A673 (cell line): ENCODE results near the gene ELL. TPM values are rescaled to one million over a fixed set of nuclear protein-coding genes. Genes with fewer than 3 reads are reported as not detected.
A peak's percentile ranks its signal among the peaks of the same experiment; 100 is the strongest.

Experiments
- BruUV-seq: library from RNA; stranded (reverse); fragments of 400-500 nt; replicated peaks from 2 replicates; lab custom pipeline; 2021; lab: Mats Ljungman, UMichigan
- CTCF ChIA-PET: fragments of 300-600 bp; sonication (Branson Sonifier 250); formaldehyde crosslinking; loops from one replicate; lab custom pipeline; 2022; ENCODE audit warnings: antibody characterized with exemption; lab: Charles Lee
- POLR2A ChIA-PET: fragments of 300-600 bp; sonication (Branson Sonifier 250); formaldehyde crosslinking; loops from one replicate; lab custom pipeline; 2022; ENCODE audit warnings: antibody characterized with exemption; ENCODE audit not compliant: low non-redundant PET; lab: Charles Lee
- DNase-seq: peaks from one replicate; pipeline ENCODE4 v3.0.0-alpha.2; 2015; ENCODE audit warnings: low spot score
- H3K27ac ChIP-seq: fragments of 200-600 bp; sonication (generic); 2 replicates; pipeline ENCODE4 v1.5.1; 2016; ENCODE audit warnings: mixed run types, low read depth, mild to moderate bottlenecking, mixed read lengths, antibody characterized with exemption, low read length; ENCODE audit not compliant: poor library complexity, severe bottlenecking
- H3K27me3 ChIP-seq: fragments of 200-600 bp; sonication (generic); replicated peaks from 2 replicates; pipeline ENCODE4 v1.6.1; 2017; ENCODE audit warnings: mixed run types, low read depth, mild to moderate bottlenecking, mixed read lengths, antibody characterized with exemption, low read length; ENCODE audit not compliant: insufficient read depth, poor library complexity
- H3K36me3 ChIP-seq: fragments of 200-600 bp; sonication (generic); 2 replicates; pipeline ENCODE4 v1.6.1; 2016; ENCODE audit warnings: mixed run types, mild to moderate bottlenecking, mixed read lengths, antibody characterized with exemption, low read length; ENCODE audit not compliant: insufficient read depth, poor library complexity, severe bottlenecking
- H3K4me1 ChIP-seq: fragments of 200-600 bp; sonication (generic); 2 replicates; pipeline ENCODE4 v1.6.1; 2017; ENCODE audit warnings: mixed run types, mild to moderate bottlenecking, mixed read lengths, antibody characterized with exemption, low read length; ENCODE audit not compliant: insufficient read depth, poor library complexity, severe bottlenecking
- H3K4me3 ChIP-seq: fragments of 200-600 bp; sonication (generic); 2 replicates; pipeline ENCODE4 v1.5.1; 2016; ENCODE audit warnings: low read depth, mixed run types, mild to moderate bottlenecking, mixed read lengths, low read length; ENCODE audit not compliant: poor library complexity, severe bottlenecking
- H3K9me3 ChIP-seq: fragments of 200-600 bp; sonication (generic); 2 replicates; pipeline ENCODE4 v1.6.1; 2016; ENCODE audit warnings: mixed run types, low read depth, mild to moderate bottlenecking, mixed read lengths, antibody characterized with exemption, low read length; ENCODE audit not compliant: poor library complexity, severe bottlenecking
- EZH2 ChIP-seq: fragments of 200-600 bp; sonication (generic); IDR thresholded peaks from 2 replicates; pipeline ENCODE4 v1.6.1; 2017; ENCODE audit warnings: borderline replicate concordance, low read depth, mild to moderate bottlenecking, mixed read lengths, antibody characterized with exemption, low read length; ENCODE audit not compliant: poor library complexity, severe bottlenecking
- intact Hi-C: fragments of 100-400 bp; cut with micrococcal nuclease; formaldehyde crosslinking; loops from one replicate; pipeline ENCODE4 v1.10.0; 2022; ENCODE audit not compliant: unreplicated experiment
- total RNA-seq: library from RNA; stranded (reverse); gene quantifications from 2 replicates; pipeline ENCODE4 v1.2.3, GENCODE V29; 2021
- TF ChIP-seq, protein P1 (sequence below): fragments of 300-800, 200-600 bp; sonication (generic); conservative IDR thresholded peaks from 2 replicates; pipeline ENCODE4 v1.5.1; 2017; ENCODE audit warnings: low read depth, mild to moderate bottlenecking, antibody characterized with exemption, low read length, moderate library complexity, mixed read lengths

The ELL gene
- total RNA-seq, 1 experiment from 2014 or later, result 16.4 TPM

DNA sequence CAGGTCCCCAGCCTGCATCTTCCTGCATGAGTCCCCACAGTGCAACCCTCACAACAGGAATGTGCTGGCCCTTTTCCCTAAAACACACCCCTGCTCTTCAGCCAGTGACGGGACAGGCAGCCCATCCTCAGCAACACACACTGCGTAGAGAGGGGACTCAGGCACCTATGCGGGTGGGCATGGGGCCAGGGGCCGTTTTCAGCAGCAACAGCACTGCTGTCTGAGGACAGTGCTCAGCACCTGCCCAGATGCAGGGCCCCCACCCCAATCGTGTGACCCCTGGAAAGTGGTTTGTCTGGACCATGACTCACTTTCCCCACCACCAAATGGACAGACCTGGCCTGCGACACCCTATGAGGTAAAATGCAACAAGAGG is 55.9 kb downstream of the ELL start:
- no peak overlapping the region for H3K4me3 ChIP-seq
- BruUV-seq, result no TSS peak
- intact Hi-C loops, result loop anchor here (5.0 to 10.0 kb wide), 4 partner anchors 129 to 519 kb away; partner anchors contain the start of genes COPE and DDX49
- ChIA-PET CTCF (no interaction called here), POLR2A (no interaction called here)
- peaks cover 8% of the 10 kb centered on the region for H3K4me1 ChIP-seq
- no peaks in the 10 kb centered on the region for H3K27me3 ChIP-seq
- no peak overlapping the region for H3K27ac ChIP-seq
- TF ChIP-seq, protein P1, sequence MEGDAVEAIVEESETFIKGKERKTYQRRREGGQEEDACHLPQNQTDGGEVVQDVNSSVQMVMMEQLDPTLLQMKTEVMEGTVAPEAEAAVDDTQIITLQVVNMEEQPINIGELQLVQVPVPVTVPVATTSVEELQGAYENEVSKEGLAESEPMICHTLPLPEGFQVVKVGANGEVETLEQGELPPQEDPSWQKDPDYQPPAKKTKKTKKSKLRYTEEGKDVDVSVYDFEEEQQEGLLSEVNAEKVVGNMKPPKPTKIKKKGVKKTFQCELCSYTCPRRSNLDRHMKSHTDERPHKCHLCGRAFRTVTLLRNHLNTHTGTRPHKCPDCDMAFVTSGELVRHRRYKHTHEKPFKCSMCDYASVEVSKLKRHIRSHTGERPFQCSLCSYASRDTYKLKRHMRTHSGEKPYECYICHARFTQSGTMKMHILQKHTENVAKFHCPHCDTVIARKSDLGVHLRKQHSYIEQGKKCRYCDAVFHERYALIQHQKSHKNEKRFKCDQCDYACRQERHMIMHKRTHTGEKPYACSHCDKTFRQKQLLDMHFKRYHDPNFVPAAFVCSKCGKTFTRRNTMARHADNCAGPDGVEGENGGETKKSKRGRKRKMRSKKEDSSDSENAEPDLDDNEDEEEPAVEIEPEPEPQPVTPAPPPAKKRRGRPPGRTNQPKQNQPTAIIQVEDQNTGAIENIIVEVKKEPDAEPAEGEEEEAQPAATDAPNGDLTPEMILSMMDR, result no peak
- TF ChIP-seq EZH2, result no peak
- H3K9me3 ChIP-seq, result no peaks in the 10 kb centered on the region
- H3K36me3 ChIP-seq, result no peaks in the 10 kb centered on the region
- DNase-seq, result no peak

DNA sequence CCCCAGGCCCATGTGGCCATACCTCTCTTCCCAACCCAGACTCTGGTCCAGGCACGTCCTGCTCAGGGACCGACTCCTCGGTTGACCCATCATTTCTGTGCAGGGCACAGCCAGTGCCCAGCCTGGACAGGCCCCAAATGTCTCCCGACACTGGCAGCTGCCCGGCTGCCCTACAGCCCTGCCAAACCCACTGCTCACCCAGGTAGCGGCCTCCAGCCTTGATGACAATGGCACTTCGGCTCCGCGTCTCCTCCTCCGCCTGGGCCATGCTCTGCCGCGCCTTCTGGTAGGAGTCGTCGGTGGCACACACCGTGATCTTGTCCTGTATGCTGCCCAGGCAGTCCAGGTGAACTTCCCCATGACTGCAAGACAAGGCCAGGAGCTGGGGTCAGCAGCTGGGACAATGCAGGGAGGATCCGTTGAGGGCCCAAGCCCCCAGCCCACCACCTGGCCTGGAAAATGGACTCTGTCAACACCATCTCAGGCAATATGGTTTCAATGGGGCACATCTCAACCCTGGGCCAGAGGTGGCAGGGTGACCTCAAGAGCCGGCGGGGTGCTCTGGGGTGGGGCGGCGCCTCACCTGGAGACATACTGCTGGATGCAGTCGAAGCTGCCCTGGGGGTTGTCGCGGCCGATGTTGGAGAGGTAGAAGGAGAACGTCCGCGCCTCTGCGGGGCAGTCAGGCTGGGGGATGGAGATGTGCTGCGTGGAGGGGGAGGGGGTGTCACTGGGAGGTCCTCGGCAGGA is 56.5 kb downstream of the ELL start:
- H3K27ac ChIP-seq, result peak overlapping the region; percentile 42
- peaks cover 8% of the 10 kb centered on the region for H3K4me1 ChIP-seq
- no peak for DNase-seq
- no TSS peak for BruUV-seq
- no peaks in the 10 kb centered on the region for H3K9me3 ChIP-seq
- POLR2A ChIA-PET, result no interaction called here
- no peak overlapping the region for H3K4me3 ChIP-seq
- TF ChIP-seq, protein P1, result no peak
- TF ChIP-seq EZH2, result no peak
- no peaks in the 10 kb centered on the region for H3K36me3 ChIP-seq
- intact Hi-C loops, result loop anchor here (5.0 to 10.0 kb wide), 4 partner anchors 129 to 519 kb away; partner anchors contain the start of genes COPE and DDX49
- H3K27me3 ChIP-seq, result no peaks in the 10 kb centered on the region
- CTCF ChIA-PET, result interaction anchor here (0.6 kb wide), 1 partner anchor 17 kb away, joined by 7 read pairs; no protein-coding TSS in a partner anchor

DNA sequence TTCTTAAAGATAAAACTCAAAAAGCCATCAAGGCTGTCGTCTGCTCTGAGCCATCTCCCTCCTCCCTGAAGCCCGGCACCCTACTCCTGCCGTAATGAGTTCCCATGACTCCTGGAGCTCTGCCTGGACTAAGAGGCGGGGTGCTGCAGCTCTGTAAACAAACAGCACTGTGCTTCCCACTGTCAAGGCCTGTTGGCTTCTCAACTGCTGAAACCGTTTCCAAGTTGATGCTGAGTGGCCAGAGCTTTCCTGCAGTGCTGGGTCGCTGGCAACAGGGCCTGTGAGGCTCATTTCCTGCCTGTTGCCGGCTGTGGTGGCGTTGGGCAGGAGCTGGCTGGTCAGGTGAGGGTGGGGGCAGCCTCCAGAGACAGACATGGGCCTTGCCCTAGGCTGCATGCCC is 57.2 kb downstream of the ELL start:
- POLR2A ChIA-PET, result no interaction called here
- BruUV-seq, result no TSS peak

More for the DNA sequence above, 57.2 kb downstream of the ELL start:
- Histone ChIP-seq H3K4me3 (no peak overlapping the region), H3K4me1 (peaks cover 8% of the 10 kb centered on the region), H3K36me3 (no peaks in the 10 kb centered on the region), H3K9me3 (no peaks in the 10 kb centered on the region), H3K27me3 (no peaks in the 10 kb centered on the region), H3K27ac (peak overlapping the region; percentile 42)
- CTCF ChIA-PET, result interaction anchor here (0.6 to 0.7 kb wide), 2 partner anchors 9 to 17 kb away, joined by 4 to 7 read pairs; no protein-coding TSS in a partner anchor
- TF ChIP-seq, protein P1, result no peak
- no peak for TF ChIP-seq EZH2
- DNase-seq, result no peak
- intact Hi-C loops, result loop anchor here (5.0 to 10.0 kb wide), 4 partner anchors 130 to 520 kb away; partner anchors contain the start of genes COPE and DDX49
